ELR (cell line): ENCODE results near the gene MAPK8.
A peak's percentile ranks its signal among the peaks of the same experiment; 100 is the strongest.
"Not testable (repeated sequence)": the region's sequence is repeated elsewhere in the genome, so short reads cannot be mapped to it uniquely, and the experiment has no call there.

Experiments
- DNase-seq: peaks from one replicate; pipeline ENCODE4 v3.0.0-alpha.2; 2015; ENCODE audit warnings: low read depth

Gene MAPK8

GRCh38 chr10:48306265-48306869, at the start of gene MAPK8:
Gene MAPK8 (plus strand): TSS chr10:48306677. CDS start chr10:48401661, 94,984 bp downstream.
- DNase-seq = peak; percentile 88

- DNase-seq = no peak
These were observed 49.0 kb upstream of the MAPK8 start for GRCh38 chr10:48257407-48257961.

GRCh38 chr10:48258105-48258504, 48.4 kb upstream of the MAPK8 start:
- no peak for DNase-seq

- DNase-seq = no peak
These were observed 39.9 kb upstream of the MAPK8 start for GRCh38 chr10:48266528-48266927.

- DNase-seq = no peak
These were observed 35.3 kb upstream of the MAPK8 start for GRCh38 chr10:48271047-48271730.

GRCh38 chr10:48272682-48273081, 33.8 kb upstream of the MAPK8 start:
- no peak for DNase-seq

- peak; percentile 16 for DNase-seq
These were observed 32.7 kb upstream of the MAPK8 start for GRCh38 chr10:48273741-48274140.

GRCh38 chr10:48274636-48275035, 31.8 kb upstream of the MAPK8 start, which contains the start of gene FRMPD2:
Gene FRMPD2 (minus strand): TSS chr10:48274696. CDS start chr10:48274567, 129 bp downstream.
- DNase-seq = no peak

- DNase-seq = no peak
These were observed 29.4 kb upstream of the MAPK8 start for GRCh38 chr10:48277093-48277492.

- no peak for DNase-seq
These were observed 27.3 kb upstream of the MAPK8 start for GRCh38 chr10:48279081-48279751.

GRCh38 chr10:48281697-48282096, 24.8 kb upstream of the MAPK8 start:
- not testable (repeated sequence) for DNase-seq

- no peak for DNase-seq
These were observed 23.6 kb upstream of the MAPK8 start for GRCh38 chr10:48282829-48283228.

GRCh38 chr10:48284002-48284546, 22.4 kb upstream of the MAPK8 start:
- no peak for DNase-seq

- no peak for DNase-seq
These were observed 21.7 kb upstream of the MAPK8 start for GRCh38 chr10:48284811-48285210.

GRCh38 chr10:48285710-48286109, 20.8 kb upstream of the MAPK8 start:
- no peak for DNase-seq

- no peak for DNase-seq
These were observed 20.1 kb upstream of the MAPK8 start for GRCh38 chr10:48286356-48286755.

GRCh38 chr10:48287417-48288391, 18.8 kb upstream of the MAPK8 start:
- DNase-seq = no peak

GRCh38 chr10:48288661-48289060, 17.8 kb upstream of the MAPK8 start:
- no peak for DNase-seq

- DNase-seq = peak; percentile 60
These were observed 16.8 kb upstream of the MAPK8 start for GRCh38 chr10:48289501-48290238.

GRCh38 chr10:48290286-48290685, 16.2 kb upstream of the MAPK8 start:
- DNase-seq = no peak

GRCh38 chr10:48291190-48291589, 15.3 kb upstream of the MAPK8 start:
- peak; percentile 25 for DNase-seq
